Measurements from ENCODE around the gene NCOA3.

GRCh38 chr20:47527004-47527800 is 25.5 kb downstream of the NCOA3 start:
- TF ChIP-seq POLR2A (IDR thresholded peaks at IDR 0.05; ENCODE audit: low read depth, low read length) (no peak), POLR2AphosphoS5 (IDR thresholded peaks at IDR 0.05; ENCODE audit: low read depth, low read length) (no peak), TAF1 (IDR thresholded peaks at IDR 0.05; ENCODE audit: borderline replicate concordance, low read depth, low read length) (no peak)
